ENCODE measurements around the gene MRPL33. TPM values are rescaled to one million over a fixed set of nuclear protein-coding genes. Genes with fewer than 3 reads are reported as not detected.
A peak's percentile ranks its signal among the peaks of the same experiment; 100 is the strongest.

The MRPL33 gene
- total and polyA plus RNA-seq, 2 of the 13 experiments (the other 11 are each of a cell fraction or from before 2014, with no cell fraction given): 69.7 to 218 TPM

DNA sequence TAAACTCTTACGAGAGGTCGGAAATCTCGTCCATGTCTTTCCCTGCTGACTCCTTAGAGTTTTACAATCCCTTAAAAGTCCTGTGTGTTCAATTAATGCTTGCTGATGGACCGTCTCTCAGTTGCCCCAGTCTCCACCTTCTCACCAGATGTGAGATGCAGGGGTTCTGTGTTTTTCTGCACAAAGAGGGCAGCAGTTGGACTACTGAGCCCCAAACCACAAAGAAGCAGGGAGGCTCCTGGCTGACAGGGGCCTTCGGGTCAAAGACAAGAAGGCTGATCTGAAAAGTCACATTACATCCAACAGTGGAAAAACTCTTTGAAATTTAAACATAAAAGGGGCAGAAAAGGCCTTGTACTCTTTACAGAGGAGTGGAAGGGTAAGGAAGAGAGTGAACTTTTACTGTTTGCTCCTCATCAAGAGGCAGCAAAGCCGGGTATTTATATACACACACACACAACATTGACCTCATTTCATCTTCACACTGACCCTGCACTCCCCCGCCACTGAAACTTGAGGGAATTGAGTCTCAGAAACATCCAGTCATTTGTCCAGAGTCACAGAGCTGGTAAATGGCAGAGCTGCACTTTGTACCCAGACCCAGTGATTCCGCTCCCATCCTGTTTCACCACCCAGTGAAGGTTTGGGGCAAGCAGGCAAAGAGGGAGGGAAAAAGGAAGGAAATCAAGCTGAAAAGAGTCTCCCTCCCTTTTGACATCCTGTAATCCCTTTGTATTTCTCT is 23.7 kb downstream of the MRPL33 start (continued):
- TF ChIP-seq HNF4A (CRISPR knock-in tag; IDR thresholded peaks at IDR 0.05): peak; percentile 90
- 0 out of 2 replicates have a peak, but pooled peaks have one; percentile 24 for TF ChIP-seq RXRA (CRISPR knock-in tag; IDR thresholded peaks at IDR 0.05)
- TF ChIP-seq SALL1 (CRISPR knock-in tag; IDR thresholded peaks at IDR 0.05): peak; percentile 56; the same call in 1 of the 2 replicates
- TF ChIP-seq ZNF605 (CRISPR knock-in tag; IDR thresholded peaks at IDR 0.05): no peak
- no peak for TF ChIP-seq RFX1 (IDR thresholded peaks at IDR 0.05)
- TF ChIP-seq RARA (CRISPR knock-in tag; IDR thresholded peaks at IDR 0.05): peak; percentile 57
- TF ChIP-seq, protein P1, sequence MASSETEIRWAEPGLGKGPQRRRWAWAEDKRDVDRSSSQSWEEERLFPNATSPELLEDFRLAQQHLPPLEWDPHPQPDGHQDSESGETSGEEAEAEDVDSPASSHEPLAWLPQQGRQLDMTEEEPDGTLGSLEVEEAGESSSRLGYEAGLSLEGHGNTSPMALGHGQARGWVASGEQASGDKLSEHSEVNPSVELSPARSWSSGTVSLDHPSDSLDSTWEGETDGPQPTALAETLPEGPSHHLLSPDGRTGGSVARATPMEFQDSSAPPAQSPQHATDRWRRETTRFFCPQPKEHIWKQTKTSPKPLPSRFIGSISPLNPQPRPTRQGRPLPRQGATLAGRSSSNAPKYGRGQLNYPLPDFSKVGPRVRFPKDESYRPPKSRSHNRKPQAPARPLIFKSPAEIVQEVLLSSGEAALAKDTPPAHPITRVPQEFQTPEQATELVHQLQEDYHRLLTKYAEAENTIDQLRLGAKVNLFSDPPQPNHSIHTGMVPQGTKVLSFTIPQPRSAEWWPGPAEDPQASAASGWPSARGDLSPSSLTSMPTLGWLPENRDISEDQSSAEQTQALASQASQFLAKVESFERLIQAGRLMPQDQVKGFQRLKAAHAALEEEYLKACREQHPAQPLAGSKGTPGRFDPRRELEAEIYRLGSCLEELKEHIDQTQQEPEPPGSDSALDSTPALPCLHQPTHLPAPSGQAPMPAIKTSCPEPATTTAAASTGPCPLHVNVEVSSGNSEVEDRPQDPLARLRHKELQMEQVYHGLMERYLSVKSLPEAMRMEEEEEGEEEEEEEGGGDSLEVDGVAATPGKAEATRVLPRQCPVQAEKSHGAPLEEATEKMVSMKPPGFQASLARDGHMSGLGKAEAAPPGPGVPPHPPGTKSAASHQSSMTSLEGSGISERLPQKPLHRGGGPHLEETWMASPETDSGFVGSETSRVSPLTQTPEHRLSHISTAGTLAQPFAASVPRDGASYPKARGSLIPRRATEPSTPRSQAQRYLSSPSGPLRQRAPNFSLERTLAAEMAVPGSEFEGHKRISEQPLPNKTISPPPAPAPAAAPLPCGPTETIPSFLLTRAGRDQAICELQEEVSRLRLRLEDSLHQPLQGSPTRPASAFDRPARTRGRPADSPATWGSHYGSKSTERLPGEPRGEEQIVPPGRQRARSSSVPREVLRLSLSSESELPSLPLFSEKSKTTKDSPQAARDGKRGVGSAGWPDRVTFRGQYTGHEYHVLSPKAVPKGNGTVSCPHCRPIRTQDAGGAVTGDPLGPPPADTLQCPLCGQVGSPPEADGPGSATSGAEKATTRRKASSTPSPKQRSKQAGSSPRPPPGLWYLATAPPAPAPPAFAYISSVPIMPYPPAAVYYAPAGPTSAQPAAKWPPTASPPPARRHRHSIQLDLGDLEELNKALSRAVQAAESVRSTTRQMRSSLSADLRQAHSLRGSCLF (CRISPR knock-in tag; IDR thresholded peaks at IDR 0.05; ENCODE audit: borderline replicate concordance): no peak
- 0 out of 2 replicates have a peak, but pooled peaks have one; percentile 38 for TF ChIP-seq KDM2A (CRISPR knock-in tag; IDR thresholded peaks at IDR 0.05; ENCODE audit: borderline replicate concordance, low read depth)
- no peak for TF ChIP-seq SP1 (IDR thresholded peaks at IDR 0.05)
- TF ChIP-seq SP1 (CRISPR knock-in tag; IDR thresholded peaks at IDR 0.05): no peak
- TF ChIP-seq MIER2 (CRISPR knock-in tag; IDR thresholded peaks at IDR 0.05): peak; percentile 50; the same call in 1 of the 2 replicates
- no peak for TF ChIP-seq ZNF143 (CRISPR knock-in tag; IDR thresholded peaks at IDR 0.05)
- peak; percentile 50; the same call in 1 of the 2 replicates for TF ChIP-seq ZNF124 (CRISPR knock-in tag; IDR thresholded peaks at IDR 0.05)
- 0 out of 2 replicates have a peak, but pooled peaks have one; percentile 22 for TF ChIP-seq PATZ1 (CRISPR knock-in tag; IDR thresholded peaks at IDR 0.05)
- TF ChIP-seq ZNF850 (CRISPR knock-in tag; conservative IDR thresholded peaks at IDR 0.05): 0 out of 2 replicates have a peak, but pooled peaks have one; percentile 59
- TF ChIP-seq, protein P2, sequence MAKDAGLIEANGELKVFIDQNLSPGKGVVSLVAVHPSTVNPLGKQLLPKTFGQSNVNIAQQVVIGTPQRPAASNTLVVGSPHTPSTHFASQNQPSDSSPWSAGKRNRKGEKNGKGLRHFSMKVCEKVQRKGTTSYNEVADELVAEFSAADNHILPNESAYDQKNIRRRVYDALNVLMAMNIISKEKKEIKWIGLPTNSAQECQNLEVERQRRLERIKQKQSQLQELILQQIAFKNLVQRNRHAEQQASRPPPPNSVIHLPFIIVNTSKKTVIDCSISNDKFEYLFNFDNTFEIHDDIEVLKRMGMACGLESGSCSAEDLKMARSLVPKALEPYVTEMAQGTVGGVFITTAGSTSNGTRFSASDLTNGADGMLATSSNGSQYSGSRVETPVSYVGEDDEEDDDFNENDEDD (CRISPR knock-in tag; IDR thresholded peaks at IDR 0.05; ENCODE audit: borderline replicate concordance): no peak
- TF ChIP-seq MIER3 (CRISPR knock-in tag; IDR thresholded peaks at IDR 0.05; ENCODE audit: borderline replicate concordance): peak; percentile 53; the same call in 1 of the 2 replicates
